A549 (cell line): ENCODE measurements around the gene CCDC57. TPM values are rescaled to one million over a fixed set of nuclear protein-coding genes. Genes with fewer than 3 reads are reported as not detected.
A peak's percentile ranks its signal among the peaks of the same experiment; 100 is the strongest.

Experiments
- ATAC-seq, 2 experiments: fragments of 200-7000 bp in 1 of 2; fragments of >200 bp in 1 of 2; cut with Nextera tagmentation in 1 of 2; cut with Tn5 transposase in 1 of 2; 3 replicates each; pipeline versions ENCODE4 v1.8.0 to v1.9.1; 2018 to 2020; ENCODE audit warnings: mild to moderate bottlenecking in 1 of 2, moderate library complexity in 1 of 2
- CTCF ChIA-PET: fragments of 300-600 bp; sonication (Branson Sonifier 250); formaldehyde crosslinking; extraction: SDS; loops from one replicate; lab custom pipeline; 2021; ENCODE audit warnings: antibody characterized with exemption, inconsistent platforms; lab: Yijun Ruan, JAX
- POLR2A ChIA-PET: fragments of 350-600 bp; formaldehyde crosslinking; extraction: SDS; loops from one replicate; lab custom pipeline; 2021; ENCODE audit warnings: antibody characterized with exemption, inconsistent platforms; lab: Yijun Ruan, JAX
- DNase-seq, 2 experiments: peaks; one replicate each; pipeline versions ENCODE4 v3.0.0 to v3.0.0-alpha.2; 2011 to 2016; ENCODE audit warnings: low read depth in 1 of 2, low spot score in 1 of 2
- FAIRE-seq: peaks from 2 replicates; lab custom pipeline; 2011; peaks lifted over from hg19 to GRCh38; lab: Jason Lieb, UNC
- H3K27ac ChIP-seq, 2 experiments: fragments of >200 bp; sonication (Bioruptor Twin); formaldehyde crosslinking; 3 replicates each; pipeline ENCODE4 v1.5.1; 2016 to 2017
- H3K4me1 ChIP-seq: fragments of >200 bp; sonication (Bioruptor Twin); formaldehyde crosslinking; 3 replicates; pipeline ENCODE4 v1.6.1; 2016
- H3K4me2 ChIP-seq: fragments of >200 bp; sonication (Bioruptor Twin); formaldehyde crosslinking; 3 replicates; pipeline ENCODE4 v1.6.1; 2016
- H3K4me3 ChIP-seq: fragments of >200 bp; sonication (Bioruptor Twin); formaldehyde crosslinking; 3 replicates; pipeline ENCODE4 v1.5.1; 2016
- H3K9me3 ChIP-seq: fragments of >200 bp; sonication (Bioruptor Twin); formaldehyde crosslinking; 3 replicates; pipeline ENCODE4 v1.6.1; 2016
- BHLHE40 ChIP-seq: IDR thresholded peaks from 2 replicates; pipeline ENCODE4 v1.6.1; 2012; ENCODE audit warnings: low read depth, low read length, inconsistent platforms
- CBX8 ChIP-seq: fragments of 200-600 bp; sonication (generic); IDR thresholded peaks from 2 replicates; pipeline ENCODE4 v1.6.1; 2016
- CEBPB ChIP-seq, 2 experiments: fragments of >200 bp in 1 of 2; sonication (Bioruptor Twin) in 1 of 2; formaldehyde crosslinking in 1 of 2; IDR thresholded peaks; 2 replicates each; pipeline ENCODE4 v1.6.1; 2012 to 2016
- ELK1 ChIP-seq: fragments of 150-350 bp; IDR thresholded peaks from 2 replicates; pipeline ENCODE4 v1.6.1; 2014; ENCODE audit warnings: low read depth, mild to moderate bottlenecking, low read length
- FOSL2 ChIP-seq, 2 experiments: fragments of 450-650 bp in 1 of 2; fragments of >200 bp in 1 of 2; sonication (Bioruptor Twin) in 1 of 2; formaldehyde crosslinking; IDR thresholded peaks; 2 replicates each; pipeline versions ENCODE4 v1.5.0 to v1.6.1; 2016 to 2020; ENCODE audit warnings: mild to moderate bottlenecking in 1 of 2, moderate library complexity in 1 of 2
- FOXS1 ChIP-seq: fragments of 250-450 bp; sonication (Bioruptor Pico); IDR thresholded peaks from 2 replicates; pipeline ENCODE4 v1.5.0; 2020; ENCODE audit warnings: mild to moderate bottlenecking, moderate library complexity
- HOXB13 ChIP-seq: fragments of 250-450 bp; sonication (Bioruptor Pico); IDR thresholded peaks from 2 replicates; pipeline ENCODE4 v1.5.0; 2020; ENCODE audit warnings: low read depth, mild to moderate bottlenecking, moderate library complexity
- HOXB5 ChIP-seq: fragments of 250-450 bp; sonication (Bioruptor Pico); IDR thresholded peaks from 2 replicates; pipeline ENCODE4 v1.5.0; 2020; ENCODE audit warnings: mild to moderate bottlenecking, moderate library complexity
- KDM1A ChIP-seq: fragments of 200-600 bp; sonication (generic); IDR thresholded peaks from 2 replicates; pipeline ENCODE4 v1.6.1; 2016; ENCODE audit warnings: low read depth, mild to moderate bottlenecking
- KDM5A ChIP-seq: fragments of 200-600 bp; sonication (generic); IDR thresholded peaks from 2 replicates; pipeline ENCODE4 v1.6.1; 2016; ENCODE audit warnings: antibody characterized with exemption, mild to moderate bottlenecking
- NFE2L2 ChIP-seq: fragments of 150-350 bp; conservative IDR thresholded peaks from 2 replicates; pipeline ENCODE4 v1.6.1; 2014; ENCODE audit warnings: low read length
- PBX3 ChIP-seq: IDR thresholded peaks from 2 replicates; pipeline ENCODE4 v1.6.1; 2012
- POLR2AphosphoS2 ChIP-seq: conservative IDR thresholded peaks from 2 replicates; pipeline ENCODE4 v1.6.1; 2012; ENCODE audit warnings: low read length, improper control_type of control experiment, inconsistent platforms
- RAD21 ChIP-seq, 2 experiments: fragments of >200 bp in 1 of 2; sonication (Bioruptor Twin) in 1 of 2; formaldehyde crosslinking in 1 of 2; IDR thresholded peaks in 1 of 2; conservative IDR thresholded peaks in 1 of 2; 2 replicates in 1 of 2; 3 replicates in 1 of 2; pipeline ENCODE4 v1.6.1; 2012 to 2018; ENCODE audit warnings: inconsistent platforms in 1 of 2
- REST ChIP-seq: fragments of 200-600 bp; sonication (generic); IDR thresholded peaks from 2 replicates; pipeline ENCODE4 v1.6.1; 2016; ENCODE audit warnings: antibody characterized with exemption, mild to moderate bottlenecking, moderate library complexity
- WGBS: methylation state at CpG from one replicate; pipeline ENCODE4 v1.1.6; 2017; ENCODE audit errors: missing lambda C conversion rate; 5-methylcytosine and 5-hydroxymethylcytosine counted together
- polyA plus RNA-seq, 4 experiments: library from polyadenylated mRNA; depleted of rRNA in 3 of 4; stranded (reverse); fragments of >200 nt; fragmentation: RNase III in 1 of 4; extraction: RNeasy Plus Mini Kit Qiagen cat#74134 plus additional on column Dnase treatment in 1 of 4; gene quantifications; 2 replicates in 3 of 4; 3 replicates in 1 of 4; pipeline ENCODE4 v1.2.3, GENCODE V29; 2011 to 2017

CCDC57 gene
- polyA plus RNA-seq, 2 of the 4 experiments (the other 2 are of a cell fraction), result 18.2 to 18.5 TPM

- POLR2A ChIA-PET, result interaction anchor here (0.9 to 2.1 kb wide), 3 partner anchors 30 to 57 kb away, joined by 3 to 14 read pairs (median 4); no protein-coding TSS in a partner anchor
- TF ChIP-seq ELK1 (no peak), CEBPB (IDR thresholded peaks at IDR 0.05) (peak in 1 of 2 experiments; percentile 63; a peak in 1 of 4 replicates), RAD21 (conservative IDR thresholded peaks at IDR 0.05 in 1 of 2, IDR thresholded peaks at IDR 0.05 in 1 of 2) (no peak), POLR2AphosphoS2 (0 out of 2 replicates have a peak, but pooled peaks have one; percentile 4), HOXB5 (CRISPR knock-in tag) (no peak)
- Histone ChIP-seq H3K27ac (peak overlapping the region; percentile 68 to 71), H3K4me1 (peaks cover 78% of the 10 kb centered on the region), H3K4me3 (no peak overlapping the region), H3K9me3 (no peaks in the 10 kb centered on the region), H3K4me2 (peak overlapping the region; percentile 61)
- no peak for FAIRE-seq
- ATAC-seq, result no peak
- CTCF ChIA-PET, result interaction anchor here (0.6 to 17.6 kb wide), 47 partner anchors 9 to 908 kb away, joined by 3 to 289 read pairs (median 6); partner anchors contain the start of genes CCDC57, CD7, DCXR and RAC3
- DNase-seq, result no peak
- 46% methylated on average over 15 of the region's 15 CpGs for WGBS
Measured at GRCh38 chr17:82235775-82236141, 23.1 kb upstream of the CCDC57 start.

- WGBS, result 73% methylated on average over 17 of the region's 19 CpGs
- peaks cover 78% of the 10 kb centered on the region for H3K4me1 ChIP-seq
- no peak for ATAC-seq
- ChIA-PET POLR2A (interaction anchor here (1.4 to 2.1 kb wide), 2 partner anchors 29 to 58 kb away, joined by 4 to 14 read pairs; no protein-coding TSS in a partner anchor), CTCF (interaction anchor here (0.7 to 17.6 kb wide), 40 partner anchors 9 to 303 kb away, joined by 3 to 289 read pairs (median 7); partner anchors contain the start of genes CCDC57, CD7, DCXR and RAC3)
- peak overlapping the region; percentile 61 for H3K4me2 ChIP-seq
- peak overlapping the region; percentile 68 to 71; a peak in 5 of 6 replicates for H3K27ac ChIP-seq
- FAIRE-seq, result no peak
- no peak for DNase-seq
- H3K9me3 ChIP-seq, result no peaks in the 10 kb centered on the region
- no peak overlapping the region for H3K4me3 ChIP-seq
- TF ChIP-seq POLR2AphosphoS2 (0 out of 2 replicates have a peak, but pooled peaks have one; percentile 56), PBX3 (no peak)
Measured at GRCh38 chr17:82235056-82235774, 22.6 kb upstream of the CCDC57 start.

- CTCF ChIA-PET, result interaction anchor here (0.7 to 17.6 kb wide), 16 partner anchors 8 to 200 kb away, joined by 3 to 289 read pairs (median 14); partner anchors contain the start of genes CCDC57, CD7 and SECTM1
Measured at GRCh38 chr17:82234211-82235055, 21.8 kb upstream of the CCDC57 start.

GRCh38 chr17:82232876-82233785 lies 20.5 kb upstream of the CCDC57 start:
- Histone ChIP-seq H3K9me3 (no peaks in the 10 kb centered on the region), H3K4me3 (no peak overlapping the region), H3K4me1 (peaks cover 67% of the 10 kb centered on the region), H3K4me2 (peak overlapping the region; percentile 96), H3K27ac (peak overlapping the region; percentile 95 to 99)
- ATAC-seq, result no peak
- 84% methylated on average over 19 of the region's 21 CpGs for WGBS
- CTCF ChIA-PET, result interaction anchor here (0.8 to 17.6 kb wide), 5 partner anchors 9 to 94 kb away, joined by 3 to 289 read pairs (median 50); partner anchors contain the start of gene SECTM1
- POLR2A ChIA-PET, result interaction anchor here (1.2 kb wide), 1 partner anchor 27 kb away, joined by 3 read pairs; no protein-coding TSS in a partner anchor
- FAIRE-seq, result no peak
- DNase-seq, result no peak
- TF ChIP-seq NFE2L2 (no peak), PBX3 (no peak), HOXB13 (CRISPR knock-in tag) (no peak), BHLHE40 (no peak), CBX8 (no peak), FOXS1 (CRISPR knock-in tag) (no peak), KDM5A (no peak), REST (no peak)

More at GRCh38 chr17:82234211-82235055, 21.8 kb upstream of the CCDC57 start:
- peak overlapping the region; percentile 61 for H3K4me2 ChIP-seq
- peaks cover 80% of the 10 kb centered on the region for H3K4me1 ChIP-seq
- H3K4me3 ChIP-seq, result no peak overlapping the region
- peak overlapping the region; percentile 68 to 71; a peak in 5 of 6 replicates for H3K27ac ChIP-seq
- DNase-seq (no peak), FAIRE-seq (no peak), ATAC-seq (no peak)
- TF ChIP-seq KDM1A (no peak), POLR2AphosphoS2 (no peak), FOSL2 (IDR thresholded peaks at IDR 0.05) (no peak), FOSL2 (CRISPR knock-in tag; IDR thresholded peaks at IDR 0.05) (no peak)
- WGBS, result 72% methylated on average over 21 of the region's 26 CpGs
- POLR2A ChIA-PET, result interaction anchor here (1.2 to 2.1 kb wide), 2 partner anchors 28 to 59 kb away, joined by 3 to 14 read pairs; no protein-coding TSS in a partner anchor
- no peaks in the 10 kb centered on the region for H3K9me3 ChIP-seq
